ENCODE data around the gene MINDY4. TPM values are rescaled to one million over a fixed set of nuclear protein-coding genes. Genes with fewer than 3 reads are reported as not detected.

MINDY4 gene
- total RNA-seq, 1 donor from 2014 or later = 2.2 TPM

Other genes with a start within 250 kb of the MINDY4 start
- gene GARS1, start 176.5 kb upstream of the MINDY4 start, total RNA-seq = 120 and 159 TPM in 2 replicates
- not detected in 2 replicates for gene CRHR2, start 89.0 kb upstream of the MINDY4 start, total RNA-seq
- not detected in 2 replicates for gene INMT, start 19.3 kb upstream of the MINDY4 start, total RNA-seq
- gene AQP1, start 140.4 kb downstream of the MINDY4 start, total RNA-seq = 3.4 and 6.4 TPM in 2 replicates
- gene GHRHR, start 192.5 kb downstream of the MINDY4 start, total RNA-seq = not detected in 2 replicates

Measured in pulmonary artery endothelial cell (primary cell).